ENCODE results near the gene FOCAD.

The FOCAD gene

DNA sequence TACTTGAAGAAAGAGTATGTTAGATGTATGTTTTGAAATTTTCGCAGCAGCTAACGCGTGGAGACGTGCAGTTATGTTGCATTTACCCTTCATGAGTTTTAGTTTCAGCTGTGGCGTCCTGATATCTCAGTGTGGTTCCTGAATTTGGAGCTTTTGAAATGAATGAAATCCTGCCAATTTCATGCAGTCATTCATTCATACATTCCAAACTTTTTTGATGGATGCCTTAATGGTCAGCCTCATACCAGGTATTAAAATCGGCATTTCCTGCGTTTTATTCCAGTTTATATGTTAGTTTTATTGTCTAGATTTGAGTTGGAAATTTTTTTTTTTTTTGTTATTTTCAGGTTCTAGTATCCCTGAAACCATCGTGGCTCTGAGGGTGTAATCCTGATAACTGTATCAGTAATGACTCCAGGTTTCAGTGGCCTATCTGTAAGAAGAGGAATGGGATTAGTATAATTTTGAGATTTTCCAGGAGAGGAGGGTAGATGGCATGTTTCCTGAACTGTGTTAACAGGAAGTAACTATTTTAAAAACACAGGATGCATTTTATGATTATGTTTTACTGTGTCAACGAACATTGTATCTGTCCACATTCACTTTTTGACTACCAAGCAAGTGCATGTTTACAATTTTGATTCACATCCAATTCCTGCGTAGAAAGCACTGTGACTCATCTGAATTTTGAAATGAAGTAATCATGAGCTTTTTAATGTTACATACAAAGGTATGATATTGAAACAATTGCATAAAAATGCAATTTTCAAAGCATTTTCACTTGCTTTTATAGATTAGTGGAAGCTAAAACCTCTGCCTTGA lies 1.0 kb downstream of the FOCAD start:
- peak; percentile 7 for DNase-seq

DNA sequence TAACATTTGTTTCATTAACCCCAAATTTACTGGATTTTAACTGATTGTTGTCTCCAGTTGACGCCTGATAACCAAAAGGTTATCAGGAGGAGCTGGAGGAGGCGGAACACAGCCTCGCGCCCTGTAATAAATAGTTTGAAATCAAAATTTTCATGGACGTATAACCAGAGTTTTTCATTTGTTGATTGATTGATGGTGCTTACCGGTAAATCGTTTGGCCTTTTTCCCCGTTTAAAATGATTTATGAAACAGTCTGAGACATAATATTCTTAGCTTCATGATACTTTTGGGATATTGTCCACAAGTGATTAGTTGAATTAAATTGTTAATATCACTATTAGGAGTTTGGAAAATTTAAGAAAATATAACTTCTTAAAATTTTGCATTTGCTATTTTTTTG lies 1.7 kb downstream of the FOCAD start:
- DNase-seq = no peak

DNA sequence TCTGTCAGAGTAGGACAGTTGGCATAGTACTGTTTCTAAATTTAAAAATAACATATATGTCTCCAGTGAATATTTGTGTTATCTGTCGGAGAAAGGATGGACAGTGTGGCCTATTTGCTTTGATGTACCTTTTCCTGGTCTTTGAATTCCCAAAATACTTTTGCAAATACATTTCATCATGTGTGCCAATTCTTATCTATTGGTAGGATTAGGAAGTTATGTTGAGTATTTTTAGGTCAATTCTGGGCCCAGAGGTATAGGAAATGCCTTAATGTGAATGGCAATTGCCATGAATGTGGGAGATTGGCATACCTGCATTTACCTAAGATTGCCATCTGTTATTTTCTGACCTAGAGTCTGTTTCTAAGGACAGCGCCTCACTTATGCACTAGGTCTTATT lies 5.8 kb downstream of the FOCAD start:
- DNase-seq = no peak

DNA sequence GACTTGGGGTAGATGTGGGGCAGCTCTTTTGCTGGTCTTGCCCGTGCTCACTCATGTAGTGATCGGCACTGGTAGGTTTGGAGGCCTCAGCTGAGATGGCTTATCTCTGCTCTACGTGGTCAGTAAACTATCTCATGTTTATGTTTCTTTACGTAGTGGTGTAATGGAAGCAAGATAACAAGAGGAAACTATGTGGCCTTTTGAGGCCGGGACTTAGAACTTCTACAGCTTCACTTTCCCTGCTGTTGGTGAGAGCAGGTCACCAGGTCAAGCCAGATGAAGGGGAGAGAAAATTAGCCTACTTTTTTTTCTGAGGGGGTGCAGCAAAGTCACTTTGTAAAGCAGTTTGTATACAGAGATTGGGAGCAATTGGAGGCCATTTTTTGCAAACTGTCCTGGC lies 8.5 kb downstream of the FOCAD start:
- DNase-seq = no peak

DNA sequence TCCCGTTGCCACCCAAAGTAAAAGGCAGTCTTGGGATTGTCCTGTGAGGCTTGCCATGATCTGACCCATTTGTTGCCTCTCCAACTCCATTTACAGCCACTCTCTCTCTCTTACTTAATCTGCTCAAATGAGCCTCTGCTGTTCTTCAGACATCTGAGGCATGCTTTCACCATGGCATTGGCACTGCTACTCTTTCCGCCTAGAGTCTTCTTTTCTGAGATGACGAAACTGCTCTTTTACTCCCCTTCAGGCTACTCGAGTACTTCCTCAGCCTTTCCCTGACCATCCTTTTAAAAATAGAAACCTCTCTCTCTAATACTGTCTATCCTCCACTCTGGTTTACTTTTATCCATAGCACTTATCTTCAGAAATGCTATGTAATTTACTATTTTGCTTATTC lies 9.0 kb downstream of the FOCAD start:
- no peak for DNase-seq

GRCh38 chr9:20694248-20694647 lies 10.2 kb downstream of the FOCAD start:
- DNase-seq = no peak

- no peak for DNase-seq
Observed at GRCh38 chr9:20697021-20697719, 13.1 kb downstream of the FOCAD start.

GRCh38 chr9:20698782-20699181 lies 14.7 kb downstream of the FOCAD start:
- no peak for DNase-seq

GRCh38 chr9:20701060-20701459 lies 17.0 kb downstream of the FOCAD start:
- no peak for DNase-seq

- DNase-seq = no peak
Observed at GRCh38 chr9:20702570-20702969, 18.5 kb downstream of the FOCAD start.

- no peak for DNase-seq
Observed at GRCh38 chr9:20703146-20703545, 19.1 kb downstream of the FOCAD start.

GRCh38 chr9:20707708-20708107 lies 23.6 kb downstream of the FOCAD start:
- no peak for DNase-seq

DNA sequence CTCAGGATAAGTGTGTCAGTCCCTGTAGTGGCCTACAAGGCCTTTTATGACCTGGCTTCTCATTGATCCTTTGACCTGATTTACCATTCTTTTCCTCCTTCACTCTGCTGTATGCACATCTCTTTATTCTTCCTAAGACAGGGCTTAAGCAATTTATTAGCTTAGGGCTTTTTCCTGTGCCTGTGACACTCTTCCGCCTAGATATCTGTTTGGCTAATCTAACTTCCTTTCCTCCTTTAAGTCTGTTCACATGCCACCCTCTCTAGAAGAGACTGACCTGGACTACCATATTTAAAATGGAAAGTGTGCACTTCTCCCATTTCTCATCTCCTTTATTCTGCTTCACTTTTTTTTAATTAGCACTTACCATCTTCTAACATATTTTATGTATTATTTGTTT lies 29.1 kb downstream of the FOCAD start:
- DNase-seq = no peak

DNA sequence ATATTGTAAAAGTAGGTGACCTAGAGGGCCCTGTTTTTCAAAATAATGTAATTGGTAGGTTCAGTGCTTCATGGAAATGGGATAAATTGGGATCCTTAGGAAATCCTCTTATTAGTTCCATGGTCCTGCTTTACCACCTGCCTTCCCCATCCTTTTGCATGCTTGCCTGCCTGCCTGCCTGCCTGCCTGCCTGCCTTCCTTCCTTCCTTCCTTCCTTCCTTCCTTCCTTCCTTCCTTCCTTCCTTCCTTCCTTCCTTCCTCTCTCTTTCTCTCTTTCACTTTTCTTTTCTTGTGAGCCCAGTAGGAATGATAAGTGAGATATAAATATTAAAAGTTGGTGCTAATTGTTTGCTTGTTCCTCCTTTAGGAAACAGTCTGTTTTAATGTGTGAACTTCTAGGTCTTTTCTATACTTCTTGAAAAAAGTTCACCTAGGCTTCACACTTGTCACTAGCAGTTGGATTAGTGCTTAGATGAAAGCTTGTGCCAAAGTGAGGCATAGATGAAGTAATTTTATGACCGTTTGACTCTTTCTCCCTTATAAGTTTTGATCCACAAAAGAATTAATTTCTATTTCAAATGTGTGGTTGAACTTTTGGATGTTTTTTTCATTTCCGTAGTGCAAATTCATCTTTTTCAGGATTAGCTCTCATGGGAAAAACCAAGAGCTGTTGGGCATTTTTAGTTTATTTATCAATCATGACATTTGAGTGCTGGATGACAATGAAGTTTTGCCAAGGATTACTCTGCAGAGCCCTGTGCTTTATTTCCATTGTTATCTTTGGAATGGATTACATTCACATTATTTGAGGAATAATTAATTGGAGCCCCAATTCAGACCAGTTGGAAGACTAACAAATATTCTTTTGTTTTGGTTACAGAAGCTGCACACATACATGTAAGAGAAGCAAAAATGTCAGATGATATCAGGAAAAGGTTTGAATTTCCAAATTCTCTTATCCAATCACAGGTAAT lies 30.7 kb downstream of the FOCAD start:
- no peak for DNase-seq

GRCh38 chr9:20722221-20722620 lies 38.2 kb downstream of the FOCAD start:
- no peak for DNase-seq

DNA sequence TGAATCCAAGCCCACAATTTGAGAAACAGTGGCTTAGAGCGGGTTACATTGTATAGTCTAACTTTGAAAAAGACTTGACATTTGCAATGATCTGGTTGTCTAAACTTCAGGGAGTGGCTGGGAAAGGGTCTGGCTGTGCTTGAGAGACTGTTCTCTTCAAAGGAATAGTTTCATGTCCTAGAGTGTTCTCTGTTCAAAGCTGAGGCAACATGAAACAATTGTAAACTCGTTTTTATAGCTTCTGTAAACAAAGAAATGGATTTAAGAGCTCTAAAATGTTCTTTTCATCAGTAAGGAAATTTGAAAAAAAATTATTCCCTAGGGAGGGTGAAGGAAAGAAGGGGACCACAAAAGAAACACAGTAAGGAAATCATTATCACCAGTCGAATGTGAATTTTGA lies 41.6 kb downstream of the FOCAD start:
- no peak for DNase-seq

GRCh38 chr9:20726144-20726543 lies 42.1 kb downstream of the FOCAD start:
- no peak for DNase-seq

DNA sequence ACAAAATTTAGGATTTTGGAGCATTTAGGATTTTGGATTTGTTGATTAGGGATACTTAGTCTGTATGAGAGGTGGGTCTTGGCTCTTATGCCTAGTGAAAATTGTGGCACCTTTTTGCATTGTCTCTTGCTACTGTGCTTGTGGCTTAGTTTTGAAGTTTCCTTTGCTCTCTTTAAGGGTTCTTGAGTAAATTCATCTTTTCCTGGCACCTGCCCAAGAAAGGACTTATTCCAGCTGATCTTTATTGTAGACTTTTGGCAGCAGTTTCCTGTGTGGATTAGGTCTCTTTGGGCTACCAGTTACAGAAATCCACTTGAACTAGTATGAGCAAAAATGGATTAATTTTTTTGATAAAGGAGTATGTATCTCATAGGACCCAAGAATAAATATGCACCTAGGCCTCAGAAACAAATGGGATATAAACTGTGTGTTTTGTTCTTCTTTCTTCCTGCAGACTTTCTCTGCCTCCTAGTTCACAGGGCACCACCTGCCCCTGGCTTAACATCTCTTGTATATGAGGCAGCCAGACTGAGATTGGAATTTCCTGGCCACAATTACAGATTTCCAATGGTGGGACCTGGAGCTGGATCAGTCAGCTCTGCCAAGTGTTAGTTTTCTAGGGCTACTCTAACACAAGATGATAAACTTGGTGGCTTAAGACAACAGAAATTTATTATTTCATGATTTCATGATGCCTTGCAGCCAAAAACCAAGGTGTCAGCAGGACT lies 44.6 kb downstream of the FOCAD start:
- DNase-seq = no peak

- DNase-seq = no peak
Observed at GRCh38 chr9:20729523-20729922, 45.5 kb downstream of the FOCAD start.

- DNase-seq = no peak
Observed at GRCh38 chr9:20732118-20732517, 48.1 kb downstream of the FOCAD start.

DNA sequence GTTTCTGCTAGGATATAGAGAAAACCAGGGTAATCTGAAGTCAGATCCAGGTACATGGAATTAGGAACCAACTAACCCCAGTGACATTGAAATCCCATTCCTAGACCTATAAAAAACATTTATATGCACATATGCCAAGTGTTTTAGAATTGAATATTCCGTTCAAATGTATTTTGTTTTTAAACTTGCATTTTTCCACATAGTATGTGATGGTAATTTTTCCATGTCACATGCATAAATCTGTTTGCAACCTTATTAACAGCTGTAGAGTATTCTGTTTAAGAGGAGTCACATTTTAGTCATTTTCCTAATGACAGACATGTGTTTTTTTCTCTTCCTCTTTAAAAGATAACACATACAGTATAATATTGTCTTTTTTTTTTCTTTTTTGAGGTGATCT lies 50.2 kb downstream of the FOCAD start:
- no peak for DNase-seq

DNA sequence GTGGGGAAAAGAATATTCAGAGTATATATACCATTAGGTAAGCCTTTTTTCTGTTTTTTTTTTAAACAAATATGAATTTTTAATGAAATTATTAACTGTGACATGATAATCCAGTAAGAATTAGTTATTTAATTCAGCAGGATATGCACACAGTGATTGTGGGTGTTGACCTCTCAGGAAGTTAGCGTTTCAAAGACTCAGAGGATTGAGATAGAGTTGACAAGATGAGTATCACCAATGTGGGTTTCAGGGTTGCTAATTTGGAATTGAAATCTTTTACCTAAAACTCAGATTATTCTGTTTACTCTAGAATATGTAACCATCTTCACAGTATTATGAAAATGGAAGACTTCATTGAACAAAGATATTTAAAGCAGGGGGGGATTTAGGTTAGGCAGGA lies 56.2 kb downstream of the FOCAD start:
- DNase-seq = no peak
